Colon (tissue), 2 donors: ENCODE measurements around the gene SRP68.
"Not testable (repeated sequence)": the region's sequence is repeated elsewhere in the genome, so short reads cannot be mapped to it uniquely, and the experiment has no call there.

Source experiments
- FAIRE-seq: peaks from 2 replicates; lab custom pipeline; 2012; peaks lifted over from hg19 to GRCh38; lab: Jason Lieb, UNC
- donor health status: control.
- donor health status: control.

SRP68 gene

GRCh38 chr17:76046064-76046463, 26.3 kb downstream of the SRP68 start:
- FAIRE-seq: no peak

GRCh38 chr17:76044475-76045007, 27.8 kb downstream of the SRP68 start:
- FAIRE-seq: not testable (repeated sequence)

GRCh38 chr17:76042868-76043267, 29.4 kb downstream of the SRP68 start:
- not testable (repeated sequence) for FAIRE-seq

GRCh38 chr17:76040376-76040775, 31.9 kb downstream of the SRP68 start:
- no peak for FAIRE-seq

GRCh38 chr17:76039121-76039520, 33.2 kb downstream of the SRP68 start:
- no peak for FAIRE-seq

GRCh38 chr17:76038050-76038449, 34.3 kb downstream of the SRP68 start:
- no peak for FAIRE-seq

- no peak for FAIRE-seq
Measured at GRCh38 chr17:76036497-76037261, 35.6 kb downstream of the SRP68 start.

GRCh38 chr17:76034428-76035350, 37.6 kb downstream of the SRP68 start:
- no peak for FAIRE-seq

- no peak for FAIRE-seq
Measured at GRCh38 chr17:76033139-76033538, 39.2 kb downstream of the SRP68 start.

- no peak for FAIRE-seq
Measured at GRCh38 chr17:76032780-76033108, 39.6 kb downstream of the SRP68 start.

GRCh38 chr17:76032073-76032779, 40.1 kb downstream of the SRP68 start:
- FAIRE-seq: no peak

- FAIRE-seq: no peak
Measured at GRCh38 chr17:76027159-76027839, 45.0 kb downstream of the SRP68 start, which contains the start of gene EVPL. EVPL (minus strand) TSS chr17:76027306; CDS start chr17:76027198, 108 bp downstream.

- FAIRE-seq: no peak
Measured at GRCh38 chr17:76026714-76027158, 45.6 kb downstream of the SRP68 start.

GRCh38 chr17:76025294-76025693, 47.0 kb downstream of the SRP68 start:
- FAIRE-seq: no peak

GRCh38 chr17:76024353-76024752, 48.0 kb downstream of the SRP68 start:
- no peak for FAIRE-seq

- no peak for FAIRE-seq
Measured at GRCh38 chr17:76023900-76024237, 48.4 kb downstream of the SRP68 start.

GRCh38 chr17:76022973-76023899, 49.1 kb downstream of the SRP68 start:
- FAIRE-seq: no peak

- FAIRE-seq: no peak
Measured at GRCh38 chr17:76022285-76022684, 50.0 kb downstream of the SRP68 start.

GRCh38 chr17:76019833-76020467, 52.4 kb downstream of the SRP68 start:
- peak; percentile 87 for FAIRE-seq

- no peak for FAIRE-seq
Measured at GRCh38 chr17:76018801-76019200, 53.5 kb downstream of the SRP68 start.
